GM19468 (cell line): Measurements from ENCODE around the gene CLDN7.

ENCODE experiments used
- ATAC-seq: cut with Tn5 transposase; IDR thresholded peaks from one replicate; pipeline ENCODE4 v1.9.1; 2021; ENCODE audit warnings: mild to moderate bottlenecking, moderate library complexity, moderate number of reproducible peaks; ENCODE audit not compliant: unreplicated experiment; ENCODE audit errors: extremely low read depth

The CLDN7 gene

DNA sequence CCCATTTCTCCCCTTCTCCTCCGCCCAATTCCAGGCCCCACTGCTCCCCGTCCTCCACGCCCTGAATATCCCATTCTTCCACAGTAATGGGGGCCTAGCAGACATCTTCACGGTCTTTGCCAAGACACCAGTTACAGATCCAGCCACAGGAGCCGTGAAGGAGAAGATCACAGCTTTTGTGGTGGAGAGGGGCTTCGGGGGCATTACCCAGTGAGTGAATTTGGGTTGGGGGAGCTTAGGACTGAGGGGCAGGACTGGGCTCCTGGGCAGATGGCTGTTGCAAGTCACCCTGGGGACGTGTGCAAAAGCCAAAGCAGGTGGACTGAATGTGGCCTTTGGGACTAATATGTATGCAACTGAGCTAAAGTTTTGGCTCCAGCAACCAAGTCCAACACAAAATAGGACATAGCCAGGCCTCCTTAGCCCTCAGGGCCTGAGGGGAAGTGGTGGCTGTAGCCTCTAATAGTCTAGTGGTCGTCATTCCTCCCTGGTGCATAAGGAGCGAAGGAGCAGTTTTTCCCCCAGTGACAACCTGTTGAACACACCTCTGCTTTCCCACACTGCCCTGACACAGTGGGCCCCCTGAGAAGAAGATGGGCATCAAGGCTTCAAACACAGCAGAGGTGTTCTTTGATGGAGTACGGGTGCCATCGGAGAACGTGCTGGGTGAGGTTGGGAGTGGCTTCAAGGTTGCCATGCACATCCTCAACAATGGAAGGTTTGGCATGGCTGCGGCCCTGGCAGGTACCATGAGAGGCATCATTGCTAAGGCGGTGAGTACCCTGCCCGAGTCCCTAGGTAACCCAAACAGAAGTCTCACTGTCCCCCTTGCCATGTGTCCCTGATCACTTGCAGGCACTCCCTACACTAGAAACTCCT, 39.9 kb downstream of the CLDN7 start:
- no peak for ATAC-seq

DNA sequence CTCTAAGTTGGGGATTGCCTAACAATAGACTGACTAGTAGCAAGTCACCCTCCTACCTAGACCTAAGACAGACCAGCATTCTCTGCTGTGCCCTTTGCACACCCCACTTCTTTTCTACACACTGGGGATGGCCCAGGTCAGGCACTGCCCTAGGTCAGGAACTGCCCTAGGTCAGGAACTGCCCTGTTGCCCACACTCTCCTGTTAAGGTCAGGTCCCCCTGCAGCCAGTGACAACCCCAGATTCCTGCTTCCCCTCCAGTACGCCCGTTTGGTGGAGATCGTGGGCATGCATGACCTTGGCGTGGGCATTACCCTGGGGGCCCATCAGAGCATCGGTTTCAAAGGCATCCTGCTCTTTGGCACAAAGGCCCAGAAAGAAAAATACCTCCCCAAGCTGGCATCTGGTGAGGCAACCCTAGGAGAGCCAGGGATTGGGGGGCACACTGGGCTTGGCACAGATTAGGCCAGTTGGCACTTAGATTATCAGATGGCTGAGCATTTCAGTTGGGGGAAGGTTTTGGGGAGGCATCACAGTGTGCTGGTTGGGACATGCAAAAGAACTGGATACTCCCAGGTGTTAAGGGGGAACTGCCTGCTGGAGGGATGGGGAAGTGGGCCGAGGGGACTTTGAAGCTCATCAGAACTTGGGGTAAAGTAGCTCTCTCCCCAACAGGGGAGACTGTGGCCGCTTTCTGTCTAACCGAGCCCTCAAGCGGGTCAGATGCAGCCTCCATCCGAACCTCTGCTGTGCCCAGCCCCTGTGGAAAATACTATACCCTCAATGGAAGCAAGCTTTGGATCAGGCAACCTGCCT, 40.8 kb downstream of the CLDN7 start:
- no peak for ATAC-seq

DNA sequence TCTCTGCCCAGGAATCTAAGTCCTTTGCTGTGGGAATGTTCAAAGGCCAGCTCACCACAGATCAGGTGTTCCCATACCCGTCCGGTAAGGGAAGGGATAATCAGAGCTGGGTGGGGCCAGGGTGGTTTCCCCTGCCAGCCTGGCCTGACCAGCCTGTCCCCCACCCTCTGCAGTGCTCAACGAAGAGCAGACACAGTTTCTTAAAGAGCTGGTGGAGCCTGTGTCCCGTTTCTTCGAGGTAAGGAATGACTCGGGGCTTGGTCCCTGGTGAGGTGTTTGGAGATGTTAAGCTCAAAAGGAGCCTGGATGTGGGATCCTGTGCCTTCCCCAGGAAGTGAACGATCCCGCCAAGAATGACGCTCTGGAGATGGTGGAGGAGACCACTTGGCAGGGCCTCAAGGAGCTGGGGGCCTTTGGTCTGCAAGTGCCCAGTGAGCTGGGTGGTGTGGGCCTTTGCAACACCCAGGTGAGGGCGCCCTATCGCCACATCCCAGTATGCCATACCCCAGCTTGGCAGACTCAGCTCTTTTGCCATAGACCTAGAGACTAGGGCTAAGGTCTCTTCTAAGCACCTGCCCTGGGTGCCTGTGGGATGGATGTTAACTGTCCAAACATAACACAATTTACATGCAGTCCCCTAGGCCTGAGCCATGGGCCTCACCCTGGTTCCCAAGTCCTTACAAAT, 41.5 kb downstream of the CLDN7 start:
- ATAC-seq = no peak

DNA sequence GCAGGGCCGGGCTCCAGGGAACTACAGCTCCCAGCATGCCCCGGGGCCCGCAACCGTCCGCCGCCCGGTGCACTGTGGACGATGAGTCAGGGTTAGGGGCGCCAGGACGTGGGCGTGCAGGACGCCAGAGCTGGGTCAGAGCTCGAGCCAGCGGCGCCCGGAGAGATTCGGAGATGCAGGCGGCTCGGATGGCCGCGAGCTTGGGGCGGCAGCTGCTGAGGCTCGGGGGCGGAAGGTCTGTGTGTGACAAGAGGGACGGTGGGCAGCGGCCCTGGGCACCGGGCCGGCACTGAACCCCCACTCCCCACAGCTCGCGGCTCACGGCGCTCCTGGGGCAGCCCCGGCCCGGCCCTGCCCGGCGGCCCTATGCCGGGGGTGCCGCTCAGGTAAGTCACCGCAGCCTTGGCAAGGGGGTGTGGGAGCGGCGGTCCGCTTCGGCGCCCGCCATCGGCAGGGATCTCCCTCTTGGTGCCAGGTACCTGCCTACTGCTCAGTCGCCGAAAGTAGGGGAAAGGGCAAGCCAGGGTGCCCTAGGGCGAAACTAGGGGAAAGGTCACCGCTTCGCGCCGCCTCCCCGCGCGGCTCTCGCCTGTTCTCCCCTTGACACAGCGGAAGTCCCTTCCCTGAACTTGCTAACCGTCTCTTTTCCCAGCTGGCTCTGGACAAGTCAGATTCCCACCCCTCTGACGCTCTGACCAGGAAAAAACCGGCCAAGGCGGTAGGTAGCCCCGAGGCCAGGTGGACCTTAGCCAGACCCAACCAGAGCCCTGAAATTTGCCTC, 42.3 kb downstream of the CLDN7 start, which contains the start of the genes ACADVL and DLG4:
Gene ACADVL, plus strand, starts transcription at position 127 of the 781 bp plus-strand sequence. Its CDS starts 47 bp downstream, at position 174.
Gene DLG4, minus strand, starts transcription at position 25 of the 781 bp plus-strand sequence.
- ATAC-seq = no peak

DNA sequence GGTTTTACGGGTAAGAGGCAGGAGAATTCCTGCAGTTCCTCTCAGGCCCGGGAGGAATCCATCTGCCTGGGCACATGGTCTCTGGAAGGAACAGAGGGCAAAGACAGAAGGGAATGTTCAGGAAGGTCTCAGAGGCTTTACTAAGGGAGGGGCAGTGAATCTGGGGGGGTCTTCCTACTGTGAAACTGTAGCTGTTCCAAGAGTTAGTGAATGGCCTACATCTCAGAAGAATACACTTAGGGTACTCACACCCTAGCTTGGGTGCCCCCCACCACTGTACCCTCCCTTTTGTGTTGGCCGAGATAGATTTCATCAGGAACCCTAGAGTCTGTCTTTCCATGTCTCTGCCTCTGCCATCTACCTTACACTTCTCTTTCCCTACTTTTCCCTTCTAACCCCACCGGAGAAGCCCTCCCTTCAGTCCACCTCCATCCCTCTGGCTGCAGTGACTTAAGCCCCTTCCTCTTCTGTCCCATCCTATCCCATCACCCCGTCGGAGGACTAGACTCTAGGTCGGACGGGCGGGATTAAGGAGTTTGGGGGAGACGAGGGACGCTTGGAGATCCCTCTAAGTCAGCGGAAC, 43.0 kb downstream of the CLDN7 start:
- no peak for ATAC-seq

DNA sequence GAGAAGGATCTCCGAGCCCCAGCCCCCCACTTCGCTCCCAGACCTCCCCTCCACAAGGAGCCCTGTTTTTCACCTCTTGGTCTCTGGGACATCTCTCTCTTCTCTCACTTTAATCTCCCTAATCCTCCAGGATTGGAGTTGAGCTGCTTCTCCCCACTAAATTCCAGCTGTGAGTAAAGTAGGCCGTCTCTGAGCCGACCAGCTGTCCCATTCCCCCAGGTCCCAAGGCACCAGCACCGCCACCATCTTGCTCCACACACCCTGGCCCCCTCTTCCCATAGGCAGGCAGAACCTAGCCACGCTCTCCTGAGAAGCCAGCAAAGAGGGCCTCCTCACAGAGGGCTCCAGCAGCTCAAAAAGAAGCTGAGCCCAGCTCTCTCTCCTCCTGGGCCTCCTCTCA, 43.5 kb downstream of the CLDN7 start:
- no peak for ATAC-seq

DNA sequence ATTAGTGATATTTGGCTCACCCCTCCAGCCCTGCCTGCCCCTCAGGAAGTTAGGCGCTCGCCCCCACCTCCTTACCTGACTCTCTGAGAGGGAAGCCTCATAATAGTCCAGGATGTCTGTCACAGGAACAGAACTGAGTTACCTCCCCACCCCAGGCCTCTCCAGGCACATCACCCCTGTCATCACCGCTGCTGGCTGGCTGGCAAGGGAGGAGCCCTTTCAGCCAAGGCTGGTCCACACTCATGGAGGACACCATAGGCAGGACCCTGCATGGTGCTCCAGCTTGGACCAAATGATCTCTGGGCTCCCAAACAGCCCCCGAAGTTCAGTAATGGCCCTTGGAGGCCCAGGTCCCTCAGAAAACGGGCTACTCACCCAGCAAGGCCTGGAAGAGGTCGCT, 44.1 kb downstream of the CLDN7 start:
- no peak for ATAC-seq

DNA sequence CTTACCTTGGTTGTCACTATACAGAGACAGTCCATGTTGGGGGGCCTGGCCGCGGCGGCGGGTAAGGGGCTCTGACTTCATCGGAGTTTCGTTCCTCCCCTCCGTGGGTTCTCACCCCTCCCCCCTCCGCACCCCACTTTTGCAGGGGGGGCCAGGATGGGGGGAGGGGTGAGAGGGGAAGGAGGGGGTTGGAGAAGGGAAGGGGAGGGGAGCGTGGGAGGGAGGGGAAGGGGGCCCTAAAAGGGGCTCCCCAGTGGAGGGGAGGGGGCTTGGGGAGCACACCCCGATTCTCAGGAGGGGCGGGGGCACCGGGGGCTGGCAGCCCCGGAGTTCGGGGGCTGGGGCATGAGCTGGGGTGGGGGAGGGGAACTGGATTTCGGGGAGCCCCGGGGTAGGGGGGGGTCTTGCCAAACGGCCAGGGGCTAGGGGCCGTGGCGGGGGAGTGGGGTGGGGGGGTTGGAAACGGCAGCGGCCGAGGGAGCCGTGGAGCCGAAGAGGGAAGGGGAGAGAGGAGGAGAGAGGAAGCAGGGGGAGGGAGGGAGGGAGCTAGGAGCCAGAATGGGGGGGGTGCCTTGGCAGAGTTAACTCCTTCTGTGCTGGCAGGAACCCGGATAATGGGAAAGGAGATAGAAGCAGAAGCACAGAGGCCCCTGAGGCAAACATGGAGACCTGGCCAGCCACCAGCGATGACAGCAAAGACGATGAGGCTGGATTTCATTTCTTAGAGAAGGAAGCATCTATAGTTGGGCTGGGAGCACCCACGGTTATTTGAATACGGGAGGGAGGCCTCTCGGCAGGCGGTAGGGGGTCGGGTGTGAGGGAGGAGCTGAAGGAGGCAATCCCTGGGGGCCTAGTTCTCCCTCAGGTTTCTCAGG, 44.9 kb downstream of the CLDN7 start:
- no peak for ATAC-seq

DNA sequence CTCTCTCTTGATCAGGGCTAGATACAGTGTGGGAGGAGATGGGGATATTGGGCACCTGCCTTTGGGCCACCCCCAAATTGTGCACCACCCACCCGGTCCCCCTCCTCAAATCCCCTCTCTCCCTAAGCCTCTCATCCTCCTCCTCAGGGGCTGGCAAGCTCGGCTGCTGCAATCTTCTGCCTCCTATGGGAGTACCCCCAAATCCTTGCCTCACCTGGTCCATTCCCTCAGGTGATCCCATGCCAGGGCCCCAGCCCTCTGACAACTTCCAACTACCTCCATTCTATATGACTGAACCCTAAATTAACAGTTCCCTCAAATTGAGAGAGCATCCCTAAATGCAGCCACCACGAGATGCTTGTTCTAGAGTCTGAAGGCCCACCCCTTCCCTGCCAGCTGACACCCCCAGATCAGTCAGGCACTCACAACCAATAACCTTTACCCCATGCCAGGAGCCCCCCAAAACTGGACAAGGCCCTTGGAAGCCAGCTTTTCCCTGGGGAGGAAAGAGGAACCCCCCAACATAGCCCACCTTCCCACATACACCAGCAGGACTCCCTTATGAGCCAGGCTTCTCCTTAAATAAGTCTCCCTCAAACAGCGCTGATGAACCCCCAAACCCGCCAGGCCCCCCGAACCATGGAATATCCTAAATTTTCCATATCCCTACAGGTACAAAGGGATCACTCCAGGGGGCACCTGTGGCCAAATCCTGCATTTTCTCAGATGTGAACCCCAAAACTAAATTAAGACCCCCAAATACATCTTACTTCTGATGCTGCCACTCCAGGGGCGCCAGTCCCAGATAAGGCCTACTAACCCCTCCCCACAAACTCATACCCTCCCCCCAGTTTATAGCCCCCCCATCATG, 45.8 kb downstream of the CLDN7 start:
- no peak for ATAC-seq

DNA sequence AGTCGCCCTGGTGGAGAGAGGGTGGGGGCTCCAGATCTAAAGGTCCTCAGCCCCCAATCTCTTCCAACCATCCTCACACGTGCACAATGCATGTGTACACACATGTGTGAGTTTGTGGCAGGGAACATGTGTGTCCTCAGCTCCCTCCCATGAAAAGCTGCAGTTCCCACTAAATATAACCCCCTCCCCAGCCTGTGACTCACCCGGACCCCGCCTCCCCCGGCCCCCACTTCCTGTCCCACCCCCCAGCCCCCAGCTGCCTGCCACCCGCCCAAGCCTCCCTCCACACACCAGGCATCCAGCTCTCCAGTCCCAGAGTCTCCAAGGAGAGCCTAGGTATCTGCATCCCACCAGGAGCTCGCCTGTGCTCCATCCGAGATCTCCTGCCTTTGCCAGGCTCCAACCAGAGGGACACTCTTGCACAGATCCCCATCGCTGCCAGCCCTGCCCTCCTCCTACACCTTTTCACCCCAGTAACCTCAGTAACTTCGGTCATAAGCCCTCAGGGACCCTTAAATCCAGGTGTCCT, 46.6 kb downstream of the CLDN7 start:
- ATAC-seq = no peak

DNA sequence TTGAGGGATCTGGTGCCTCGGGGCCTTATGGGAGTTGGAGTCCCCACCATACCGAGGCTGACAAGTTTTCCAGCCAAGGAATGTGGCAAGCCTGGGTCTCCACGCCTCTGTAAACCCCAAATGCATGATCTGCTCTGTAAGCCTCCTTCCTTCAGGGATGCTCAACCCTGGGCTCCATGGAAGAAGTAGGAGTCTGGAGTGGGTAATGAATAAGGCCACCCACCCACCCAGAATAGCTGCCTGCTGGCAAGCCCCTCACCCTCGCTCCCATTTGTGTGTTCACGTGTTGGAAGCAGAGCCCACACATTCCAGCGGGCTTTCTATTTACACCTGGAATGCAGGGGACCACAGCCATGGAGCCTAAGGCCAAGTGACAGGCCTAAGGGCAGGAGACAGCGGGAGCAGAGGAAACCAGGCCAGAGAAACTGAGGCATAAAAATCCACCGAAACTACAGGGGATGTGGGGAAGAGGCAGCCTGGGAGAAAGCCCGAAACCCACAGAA, 47.1 kb downstream of the CLDN7 start:
- ATAC-seq = no peak

DNA sequence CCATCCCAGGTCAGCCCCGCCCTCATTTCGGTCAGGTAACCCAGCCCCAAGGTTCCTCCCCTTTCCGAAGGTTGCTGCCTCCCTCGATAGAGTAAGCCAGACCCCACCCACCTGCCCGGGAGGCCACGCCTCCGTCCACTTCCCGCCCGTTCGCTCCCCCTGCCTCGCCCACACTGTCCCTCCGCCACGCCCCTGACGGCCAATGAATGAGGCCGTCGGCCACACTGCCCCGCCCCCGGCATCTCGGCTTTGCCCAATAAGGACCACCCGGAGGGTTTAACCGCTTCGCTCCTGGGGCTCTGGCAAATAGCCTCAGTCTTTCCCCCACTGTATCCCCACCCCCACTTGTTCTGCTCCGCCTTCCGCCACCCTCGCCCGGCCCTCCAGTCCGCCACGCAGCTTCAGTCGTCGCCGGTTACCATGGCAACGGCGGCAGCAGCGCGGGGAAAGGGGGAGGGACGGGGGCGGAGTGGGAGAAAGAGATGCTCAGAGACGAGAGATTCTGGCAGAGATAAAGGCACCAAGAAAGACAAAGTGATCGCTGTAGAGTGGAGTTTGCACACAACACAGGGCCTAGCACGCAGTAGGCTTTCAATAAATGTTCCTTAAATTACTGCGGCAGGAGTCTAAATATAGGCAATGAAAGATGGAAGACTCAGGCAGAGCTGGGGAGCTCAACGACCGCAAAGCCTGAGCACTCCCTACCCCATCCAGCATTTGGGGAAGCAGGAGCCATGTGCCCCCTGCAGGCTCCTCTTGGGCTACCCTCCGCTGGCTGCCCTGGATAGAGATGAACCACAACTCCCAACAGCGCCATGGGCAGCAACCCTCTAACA, 47.8 kb downstream of the CLDN7 start:
- ATAC-seq = peak; percentile 78

DNA sequence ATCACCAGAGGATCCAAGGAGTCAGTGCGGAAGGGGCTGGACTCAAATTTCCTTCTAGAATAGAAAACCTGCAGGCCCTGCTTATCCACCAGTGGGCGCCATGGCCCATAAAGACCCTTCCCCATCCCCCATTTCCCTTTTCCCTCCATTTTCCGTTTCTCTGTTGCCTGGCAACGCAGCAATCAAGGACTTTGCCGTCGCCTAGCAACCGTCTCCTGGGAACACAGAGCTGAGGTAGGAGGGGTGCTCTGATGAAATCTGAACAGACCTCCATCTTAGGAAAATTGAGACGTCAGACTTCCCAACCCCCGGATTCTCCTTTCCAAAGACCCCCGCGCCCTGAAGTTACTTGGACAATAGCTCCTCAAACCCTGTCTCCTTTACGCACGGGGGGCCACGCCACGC, 48.4 kb downstream of the CLDN7 start:
- no peak for ATAC-seq

DNA sequence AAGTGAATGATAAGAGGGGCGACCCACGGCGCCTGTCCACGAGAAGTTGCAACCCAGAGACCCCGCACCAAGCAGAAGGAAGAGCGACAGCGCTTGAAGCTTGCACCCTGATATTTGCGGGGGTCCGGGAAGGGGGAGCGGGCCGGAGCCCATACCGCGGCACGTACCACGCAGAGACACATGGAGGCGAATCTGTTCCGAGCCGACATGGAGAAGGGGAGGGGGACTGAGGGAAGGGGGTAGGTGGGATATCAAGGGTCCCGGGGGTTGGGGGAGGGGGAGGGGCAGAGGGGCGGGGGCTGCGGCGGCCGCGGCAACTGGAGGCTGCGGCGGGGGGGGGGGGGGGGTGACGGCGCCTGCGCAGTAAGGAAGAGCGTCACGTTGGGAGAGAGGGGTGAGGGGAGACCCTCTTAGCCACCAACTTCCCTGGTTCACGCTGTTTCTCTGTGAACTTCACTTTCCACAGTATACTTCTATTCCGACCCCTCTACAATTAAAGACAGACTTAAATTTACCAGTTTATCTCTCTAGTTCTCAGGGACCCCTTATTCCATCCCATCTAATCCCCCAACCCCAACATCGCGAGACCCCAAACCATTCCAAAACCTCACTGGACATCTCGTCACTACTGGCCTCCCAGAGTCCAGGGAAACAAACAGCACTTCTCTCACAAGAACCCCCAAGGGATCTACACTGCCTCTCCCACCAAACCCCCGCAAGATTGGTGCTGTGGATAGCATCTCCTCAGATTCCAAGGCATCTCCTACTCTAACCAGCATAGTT, 50.6 kb downstream of the CLDN7 start:
- no peak for ATAC-seq
